ENCODE results near the gene TRAPPC6A.

TRAPPC6A gene

DNA sequence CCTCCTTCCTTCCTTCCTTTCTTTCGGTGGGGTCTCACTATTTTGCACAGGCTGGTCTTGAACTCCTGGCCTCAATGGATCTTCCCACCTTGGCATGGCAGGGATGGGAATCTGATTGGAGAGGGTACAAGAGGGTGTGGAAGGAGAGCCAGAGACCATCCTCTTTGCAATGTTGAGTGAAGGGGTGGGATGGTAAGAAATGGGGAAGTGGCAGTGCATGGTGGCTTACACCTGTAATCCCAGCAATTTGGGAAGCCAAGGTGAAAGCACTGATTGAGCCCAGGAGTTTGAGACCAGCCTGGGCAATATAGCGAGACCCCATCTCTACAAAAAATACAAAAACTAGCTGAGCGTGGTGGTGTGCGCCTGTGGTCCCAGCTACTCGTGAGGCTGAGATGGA lies 6.1 kb upstream of the TRAPPC6A start:
- FAIRE-seq = no peak

DNA sequence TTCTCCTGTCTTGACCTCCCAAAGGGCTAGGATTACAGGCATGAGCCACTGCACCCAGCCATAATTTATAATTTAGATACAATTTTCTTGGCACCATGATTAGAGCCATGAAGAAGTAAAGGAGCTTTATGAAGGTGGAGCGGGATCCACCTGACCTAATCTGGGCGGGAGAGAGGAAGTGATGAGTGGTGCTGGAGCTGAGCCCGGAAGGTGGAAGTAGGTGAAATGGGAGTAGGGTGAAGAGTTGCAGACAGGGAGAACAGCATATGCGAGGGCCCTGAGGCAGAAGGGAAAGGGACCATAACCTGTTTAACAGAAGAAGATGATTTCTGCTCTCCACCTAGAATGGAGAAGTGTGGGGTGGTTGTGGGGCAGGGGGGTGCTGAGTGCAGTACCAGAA lies 4.7 kb upstream of the TRAPPC6A start:
- no peak for FAIRE-seq

DNA sequence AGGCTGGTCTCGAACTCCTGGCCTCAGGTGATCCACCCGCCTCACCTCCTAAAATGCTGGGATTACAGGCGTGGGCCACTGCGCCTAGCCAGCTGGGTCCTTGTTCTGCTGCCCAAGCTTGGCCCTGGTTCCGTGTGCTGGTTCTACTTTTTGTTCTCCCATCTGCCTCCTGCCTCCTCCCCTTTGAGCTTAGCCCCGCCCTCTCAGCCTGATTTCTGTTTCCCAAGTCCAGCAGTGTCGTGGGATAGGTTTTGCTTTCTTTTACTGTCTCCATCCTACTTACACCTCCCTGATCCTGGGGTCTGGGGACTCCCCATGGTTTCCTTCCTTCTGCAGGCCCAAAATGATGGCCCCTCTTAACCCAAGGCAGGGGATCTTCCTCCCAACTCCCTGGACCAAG lies 2.9 kb upstream of the TRAPPC6A start:
- no peak for FAIRE-seq

DNA sequence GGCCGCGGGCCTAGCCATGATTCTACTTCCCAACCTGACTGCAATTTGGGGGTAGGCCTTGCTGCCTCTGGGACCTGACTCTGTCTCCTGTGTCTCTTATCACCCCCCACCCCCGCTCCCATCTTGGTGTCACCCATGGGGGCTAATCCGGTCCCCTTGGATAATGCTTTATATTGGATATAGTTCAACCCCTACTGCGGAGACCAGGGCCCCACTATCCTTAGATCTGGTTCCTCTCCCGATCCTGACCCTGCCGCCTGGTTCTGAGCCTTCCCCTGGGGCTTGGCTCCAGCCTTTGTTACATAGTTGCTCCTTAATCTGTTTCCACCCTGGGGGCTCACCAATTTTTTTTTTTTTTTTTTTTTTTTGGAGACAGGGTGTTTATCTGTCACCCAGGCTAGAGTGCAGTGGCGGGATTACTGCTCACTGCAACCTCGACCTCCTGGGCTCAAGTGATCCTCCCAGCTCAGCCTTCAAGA lies 1.9 kb upstream of the TRAPPC6A start:
- FAIRE-seq = no peak

DNA sequence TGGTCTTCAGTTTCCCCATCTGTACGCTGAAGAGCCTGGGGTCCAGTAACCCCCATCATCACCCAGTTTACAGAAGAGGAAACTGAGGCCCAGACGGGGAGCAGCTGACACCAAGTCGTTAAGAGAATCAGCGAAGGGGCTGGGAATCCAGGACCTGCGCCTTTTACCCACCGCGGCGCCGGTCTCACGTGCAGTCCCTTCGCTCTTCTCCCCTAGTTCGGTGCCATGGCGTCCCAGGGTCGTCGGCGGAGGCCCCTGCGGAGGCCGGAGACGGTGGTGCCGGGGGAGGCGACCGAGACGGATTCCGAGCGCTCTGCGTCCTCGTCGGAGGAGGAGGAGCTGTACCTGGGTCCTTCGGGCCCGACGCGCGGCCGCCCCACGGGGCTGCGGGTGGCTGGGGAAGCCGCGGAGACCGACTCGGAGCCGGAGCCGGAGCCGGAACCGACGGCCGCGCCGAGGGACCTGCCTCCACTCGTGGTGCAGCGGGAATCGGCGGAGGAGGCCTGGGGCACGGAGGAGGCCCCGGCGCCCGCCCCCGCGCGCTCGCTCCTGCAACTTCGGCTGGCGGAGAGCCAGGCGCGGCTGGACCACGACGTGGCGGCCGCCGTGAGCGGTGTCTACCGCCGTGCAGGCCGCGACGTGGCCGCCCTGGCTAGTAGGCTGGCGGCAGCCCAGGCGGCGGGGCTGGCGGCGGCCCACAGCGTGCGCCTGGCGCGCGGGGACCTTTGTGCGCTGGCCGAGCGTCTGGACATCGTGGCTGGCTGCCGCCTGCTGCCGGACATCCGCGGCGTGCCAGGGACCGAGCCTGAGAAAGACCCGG lies 1.2 kb upstream of the TRAPPC6A start:
- no peak for FAIRE-seq

DNA sequence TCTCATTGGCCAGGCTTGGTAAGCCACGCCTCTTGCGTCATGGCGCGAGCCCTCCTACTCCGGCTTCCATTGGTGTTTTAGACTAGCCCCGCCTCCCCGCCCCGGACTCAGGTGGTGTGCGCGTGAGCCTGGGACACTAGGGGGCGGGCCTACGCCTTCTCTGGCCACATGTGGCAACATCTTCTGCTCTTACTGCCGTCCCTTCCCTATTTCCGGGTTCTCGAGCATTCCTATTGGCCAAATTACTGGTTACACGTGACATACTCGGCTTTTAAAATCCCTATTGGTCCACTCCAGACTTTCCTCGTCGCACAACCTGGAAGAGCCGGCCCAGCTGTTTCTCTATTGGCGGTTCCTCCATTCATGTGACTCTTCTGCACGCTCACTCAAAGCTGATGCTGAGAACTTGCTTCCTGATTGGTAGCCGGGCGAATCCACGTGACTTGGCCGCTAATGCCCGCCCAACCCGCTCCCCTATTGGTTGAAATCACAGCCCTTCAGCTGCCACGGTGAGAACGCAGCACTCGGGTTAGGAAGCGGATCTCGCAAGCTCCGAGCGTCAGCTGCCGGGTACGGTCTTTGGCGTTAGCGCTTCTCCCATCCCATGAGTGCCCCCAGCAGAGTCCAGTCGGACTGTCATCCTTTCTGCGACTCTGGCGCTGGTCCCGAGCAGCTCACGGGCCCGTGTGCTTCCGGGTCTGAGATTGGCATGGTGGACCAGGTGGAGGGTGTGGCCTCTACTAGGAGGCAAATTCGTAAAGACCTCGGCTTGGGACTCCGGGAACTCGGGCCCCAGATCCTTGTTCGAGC lies 430 bp upstream of the TRAPPC6A start, which contains the start of gene BLOC1S3:
TSS of gene BLOC1S3 (plus strand) at position 523 of the 810 bp plus-strand sequence. CDS start 513 bp downstream, outside the sequence.
- FAIRE-seq = peak; percentile 97

DNA sequence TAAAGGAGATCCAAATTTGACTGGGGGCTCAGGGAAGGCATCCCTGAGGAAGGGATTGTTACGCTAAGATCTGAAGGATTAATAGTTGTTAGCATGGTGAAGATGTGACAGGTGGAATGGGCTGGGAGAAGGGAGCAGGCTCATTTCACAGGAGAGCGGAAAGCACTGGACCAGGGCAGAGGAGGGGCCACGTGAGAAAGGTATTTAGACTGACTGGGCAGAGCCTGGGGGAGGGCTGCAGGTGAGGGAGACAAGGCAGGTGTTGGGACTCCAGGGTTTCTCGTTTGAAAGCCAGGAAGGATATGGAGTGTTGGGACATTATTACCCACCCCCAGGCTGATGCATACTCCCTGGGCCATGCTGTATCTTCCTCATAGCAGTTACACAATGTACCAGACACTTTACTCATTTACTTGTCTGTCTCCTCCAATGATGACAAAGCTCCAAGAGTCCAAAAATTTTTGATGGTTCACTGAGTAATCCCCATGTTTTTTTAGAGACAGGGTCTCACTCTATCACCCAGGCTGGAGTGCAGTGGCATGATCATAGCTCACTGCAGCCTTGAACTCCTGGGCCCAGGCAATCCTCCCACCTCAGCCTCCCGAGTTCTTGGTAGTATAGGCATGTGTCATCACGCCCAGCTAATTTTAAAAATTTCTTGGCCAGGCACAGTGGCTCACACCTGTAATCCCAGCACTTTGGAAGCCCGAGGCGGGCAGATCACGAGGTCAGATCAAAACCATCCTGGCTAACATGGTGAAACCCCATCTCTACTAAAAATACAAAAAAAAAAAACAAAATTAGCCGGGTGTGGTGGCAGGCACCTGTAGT lies 2.3 kb downstream of the TRAPPC6A start:
- FAIRE-seq = no peak

DNA sequence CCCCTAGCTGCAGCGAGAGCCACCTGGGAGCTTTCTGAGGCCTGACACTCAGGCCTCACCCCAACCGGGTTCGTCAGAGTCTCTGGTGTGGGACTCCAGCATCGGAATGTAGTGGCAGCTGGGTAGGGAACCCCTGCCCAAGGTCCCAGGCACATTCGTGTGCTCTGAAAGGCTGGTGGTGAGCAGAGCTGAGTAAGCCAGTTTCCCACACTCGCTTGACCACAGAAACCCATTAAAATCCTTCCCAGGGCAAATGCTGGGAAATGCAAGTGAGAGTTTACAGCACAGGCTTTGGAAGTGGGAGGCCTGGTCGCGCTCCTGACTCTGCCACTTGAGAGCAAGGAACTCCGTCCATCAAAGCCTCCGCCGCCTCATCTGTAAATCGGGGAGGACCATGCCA lies 4.2 kb downstream of the TRAPPC6A start:
- no peak for FAIRE-seq

DNA sequence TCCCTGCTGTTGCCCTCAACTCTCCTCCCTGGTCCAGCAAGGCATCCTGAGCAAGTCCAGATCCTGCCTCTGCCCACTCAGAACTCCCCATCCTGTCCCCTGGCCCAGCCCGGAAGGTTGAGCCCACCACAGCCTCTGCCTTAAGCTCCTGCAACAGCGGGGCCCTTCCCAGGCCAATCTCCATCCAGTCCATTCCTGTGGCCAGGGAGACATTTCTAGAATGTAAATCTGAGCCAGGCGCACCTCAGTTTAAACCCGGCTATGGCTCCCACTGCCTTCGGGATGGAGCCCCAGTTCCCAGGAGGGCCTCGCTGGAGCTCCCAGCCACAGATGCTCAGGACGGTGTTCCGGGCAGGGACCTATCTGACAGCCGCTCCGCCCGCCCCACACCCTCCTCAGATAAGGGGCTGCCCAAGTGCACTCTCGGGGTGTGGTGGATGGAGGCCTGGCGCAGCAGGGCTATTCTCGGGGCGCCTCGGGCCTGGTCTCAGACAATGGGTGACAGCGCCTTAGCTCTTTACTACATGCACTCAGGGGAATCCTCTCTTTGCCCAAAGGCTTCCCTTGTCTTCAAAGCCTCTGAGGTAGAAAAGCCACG lies 5.3 kb downstream of the TRAPPC6A start:
- no peak for FAIRE-seq

DNA sequence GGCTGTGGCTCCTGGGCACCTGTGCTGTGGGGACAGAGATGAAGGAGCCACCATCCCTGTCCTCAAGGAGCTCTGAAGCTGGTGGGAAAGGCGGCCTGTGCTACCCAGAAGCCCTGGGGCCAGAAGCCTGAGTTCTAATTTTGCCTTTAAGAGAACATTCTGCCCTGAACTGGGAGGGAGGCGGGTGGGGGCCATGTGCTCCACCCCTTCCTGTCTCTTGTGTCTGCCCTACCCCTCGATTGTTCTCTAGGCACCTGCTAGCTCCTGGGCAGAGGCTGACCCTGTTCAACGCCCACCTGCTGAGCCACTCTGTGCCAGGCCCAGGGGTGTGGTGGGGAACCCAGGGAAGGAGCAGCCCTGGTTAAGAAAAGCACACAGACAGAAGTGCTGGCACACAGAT lies 5.9 kb downstream of the TRAPPC6A start:
- FAIRE-seq = no peak

DNA sequence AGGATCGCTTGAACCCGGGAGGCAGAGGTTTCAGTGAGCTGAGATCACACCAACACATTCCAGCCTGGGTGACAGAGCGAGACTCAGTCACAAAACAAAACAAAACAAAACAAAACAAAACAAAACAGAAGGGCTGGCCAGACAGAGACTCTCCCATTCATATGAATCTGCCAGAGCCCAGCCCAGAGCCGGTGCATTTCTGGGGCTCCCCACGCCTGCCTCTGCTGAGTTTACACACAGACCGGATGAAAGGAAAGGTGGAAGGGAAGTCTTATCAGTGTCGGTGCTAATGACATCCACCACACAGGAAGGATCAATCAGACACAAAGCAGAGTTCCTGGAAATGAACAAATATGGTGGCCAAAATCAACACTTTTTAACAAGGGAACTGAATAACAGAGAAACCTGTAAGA lies 6.8 kb downstream of the TRAPPC6A start:
- FAIRE-seq = no peak

DNA sequence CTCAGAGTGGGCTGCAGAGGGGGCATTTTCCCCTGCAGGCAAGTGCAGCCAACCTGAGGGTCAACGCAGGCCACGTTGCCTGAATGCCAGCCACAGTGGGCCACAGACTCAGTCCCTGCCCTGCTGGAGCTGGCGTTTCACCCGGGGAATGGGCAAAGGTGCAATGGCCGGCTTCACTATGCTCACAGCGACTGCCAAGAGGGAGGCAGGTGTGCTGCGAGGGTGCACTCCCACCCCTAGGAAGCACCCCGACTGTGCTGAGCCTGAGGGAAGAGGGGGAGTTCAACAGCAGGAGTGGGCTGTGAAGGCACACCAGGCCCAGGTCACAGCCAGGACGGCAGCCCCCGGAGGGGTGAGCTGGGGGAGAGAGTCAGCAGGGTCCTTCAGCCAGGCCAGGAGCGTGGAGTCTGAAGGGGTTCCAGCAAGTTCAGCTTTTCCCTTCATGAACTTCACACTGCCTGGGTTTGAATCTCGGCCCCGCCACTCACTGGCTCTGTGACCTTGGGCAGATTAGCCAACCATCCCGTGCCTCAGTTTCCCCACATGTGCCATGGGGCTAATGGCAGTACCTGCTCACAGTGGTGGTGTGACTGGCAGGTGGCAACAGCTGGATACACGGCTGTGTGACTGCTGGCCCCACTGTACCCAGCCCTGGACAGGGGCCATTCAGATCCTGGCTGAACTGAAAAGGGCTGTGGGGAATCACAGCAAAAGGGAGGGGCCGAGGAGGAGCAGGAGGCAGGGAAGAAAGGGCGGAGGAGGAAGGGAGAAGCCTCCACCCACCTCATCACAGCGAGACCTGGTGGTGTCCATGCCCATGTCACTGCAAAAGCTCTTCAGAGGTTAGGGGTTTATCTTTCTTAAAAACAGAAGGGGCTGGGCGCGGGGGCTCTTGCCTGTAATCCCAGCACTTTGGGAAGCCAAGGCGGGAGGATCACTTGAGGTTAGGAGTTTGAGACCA lies 7.6 kb downstream of the TRAPPC6A start:
- FAIRE-seq = no peak

DNA sequence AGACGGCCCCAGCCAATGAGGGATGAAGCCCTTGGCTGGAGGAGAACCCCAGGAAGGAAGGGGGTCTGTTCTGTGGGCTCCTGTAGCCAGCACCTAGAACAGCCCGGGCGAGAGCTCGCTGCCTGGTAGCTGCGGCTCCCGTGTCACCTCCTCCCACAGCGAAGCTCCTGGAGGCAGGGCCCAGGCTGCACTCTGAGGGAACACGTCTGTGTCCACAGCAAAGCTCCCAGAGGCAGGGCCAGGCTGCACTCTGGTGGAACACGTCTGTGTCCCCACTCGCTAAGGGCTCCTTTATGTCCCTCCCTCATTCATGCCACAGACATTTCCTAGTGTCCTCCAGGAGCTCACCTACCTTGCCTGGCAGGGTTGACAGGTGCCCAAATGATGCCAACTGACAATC lies 8.4 kb downstream of the TRAPPC6A start:
- no peak for FAIRE-seq

DNA sequence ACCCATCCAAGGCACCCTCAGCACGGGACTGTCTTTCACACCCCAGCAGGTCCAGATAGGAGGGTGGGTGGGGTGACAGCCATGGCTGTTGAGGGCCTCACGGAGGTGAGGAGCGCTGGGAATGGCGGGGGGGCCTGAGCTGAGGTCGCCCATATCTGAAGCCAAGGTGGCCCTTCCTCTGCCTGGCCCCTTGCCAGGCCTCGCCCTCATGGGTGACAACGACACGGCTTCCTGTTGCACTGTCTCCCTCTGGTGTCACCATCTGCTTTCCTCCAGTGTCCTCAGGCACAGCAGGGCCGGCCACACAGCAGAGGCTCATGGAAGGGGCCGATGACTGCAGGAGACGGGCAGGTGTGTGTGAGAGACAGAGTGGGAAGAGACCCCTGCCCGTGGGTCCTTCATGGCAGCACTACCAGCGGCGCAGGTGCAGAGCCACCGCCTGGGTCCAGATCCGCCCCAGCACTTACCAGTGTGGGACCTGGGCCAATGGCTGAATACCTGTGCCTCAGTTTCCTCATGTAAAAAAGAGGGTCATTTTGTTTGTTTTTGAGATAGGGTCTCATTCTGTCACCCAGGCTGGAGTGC lies 9.2 kb downstream of the TRAPPC6A start:
- FAIRE-seq = no peak

DNA sequence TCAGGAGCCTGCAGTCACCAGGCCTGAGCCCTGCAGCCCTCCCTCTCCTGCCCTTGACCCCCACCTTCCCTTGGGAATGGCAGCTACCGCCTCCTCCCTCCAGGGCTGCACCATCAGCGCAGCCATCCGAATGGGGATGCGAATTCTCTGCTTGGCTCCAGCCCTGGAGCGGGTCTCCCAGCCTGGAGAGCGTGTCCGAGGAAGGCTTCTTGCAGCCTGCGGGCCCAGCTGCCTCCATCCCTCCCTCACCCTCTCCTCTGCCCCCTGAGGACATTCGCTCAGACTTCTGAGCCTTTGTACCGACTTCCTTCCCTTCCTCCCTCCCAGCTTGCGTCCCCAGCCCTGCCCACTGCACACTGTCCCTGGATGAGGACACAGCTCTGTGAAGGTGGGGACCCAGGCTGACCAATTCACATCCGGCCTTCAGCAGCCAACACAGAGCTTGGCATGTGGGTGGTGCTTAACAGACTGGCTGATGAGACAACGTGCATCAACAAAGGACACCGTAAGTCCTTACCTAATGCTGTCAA lies 11.2 kb downstream of the TRAPPC6A start:
- FAIRE-seq = no peak

DNA sequence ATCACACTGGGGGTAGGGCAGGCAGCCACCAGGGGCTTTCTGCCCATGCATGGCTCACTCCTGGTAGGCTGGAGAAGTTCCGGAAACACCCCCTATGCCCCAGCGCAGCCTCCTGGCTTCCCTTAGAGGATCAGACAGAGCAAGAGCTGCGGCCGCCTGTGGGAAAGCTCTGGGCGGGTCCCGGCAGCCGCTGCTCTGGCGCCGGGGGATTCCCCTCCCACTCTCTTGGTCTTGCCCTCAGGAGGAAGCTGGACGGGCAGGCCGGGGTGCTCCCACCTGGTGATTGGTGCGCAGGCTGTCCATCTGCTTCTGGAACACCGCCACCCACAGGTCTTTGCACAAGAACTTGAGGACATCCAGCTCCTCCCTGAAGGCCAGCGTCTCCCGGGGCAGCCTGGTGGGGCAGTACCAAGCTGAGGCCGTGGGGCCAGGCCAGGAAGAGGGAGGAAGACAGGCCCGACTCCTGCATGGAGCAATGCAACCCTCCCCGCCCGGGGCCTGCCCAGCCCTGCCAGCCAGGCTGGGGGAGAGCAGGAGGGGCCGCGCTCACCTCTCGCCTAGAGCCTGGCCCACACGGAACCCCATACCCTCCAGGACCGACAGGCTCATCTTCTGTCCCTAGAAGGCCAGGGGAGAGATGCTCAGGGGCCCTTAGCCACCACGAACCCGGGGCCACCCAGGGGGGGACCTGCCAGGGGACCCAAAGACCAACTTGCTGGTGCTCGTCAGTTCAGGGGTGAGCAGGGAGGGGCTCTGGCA lies 13.3 kb downstream of the TRAPPC6A start:
- no peak for FAIRE-seq

DNA sequence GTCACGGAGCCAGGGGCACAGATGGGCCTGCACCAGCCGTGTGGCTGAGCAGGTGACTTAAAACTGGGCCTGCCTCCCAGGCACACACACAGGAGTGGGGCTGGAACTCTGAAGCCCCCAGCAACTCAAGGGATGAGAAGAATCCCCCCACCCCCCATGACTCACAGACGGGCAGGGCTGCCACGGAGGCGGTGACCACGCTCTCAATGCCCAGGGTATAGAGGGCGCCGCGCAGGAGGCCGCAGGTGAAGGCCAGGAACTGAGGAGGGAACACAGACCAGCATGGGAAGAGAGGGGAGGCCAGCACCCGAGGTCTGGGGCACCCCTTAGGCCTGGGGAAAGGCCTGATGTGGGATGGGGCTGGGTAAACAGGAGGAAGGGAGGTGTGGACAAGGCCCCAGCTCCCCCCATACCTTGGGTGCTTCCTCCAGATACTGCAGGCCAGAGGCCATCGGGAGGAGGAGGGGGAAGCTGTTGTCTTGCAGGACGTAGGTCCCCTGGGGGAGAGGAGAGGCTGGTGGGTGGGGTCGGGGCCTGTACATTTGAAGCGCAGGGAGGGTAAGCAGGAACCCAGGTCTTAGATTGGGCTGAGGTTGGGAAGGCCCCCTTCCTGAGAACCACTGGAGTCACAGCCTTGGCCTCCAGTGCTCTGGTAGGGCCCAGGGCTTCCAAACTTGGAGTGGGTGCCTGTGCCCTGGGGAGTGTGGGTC lies 14.1 kb downstream of the TRAPPC6A start:
- no peak for FAIRE-seq

DNA sequence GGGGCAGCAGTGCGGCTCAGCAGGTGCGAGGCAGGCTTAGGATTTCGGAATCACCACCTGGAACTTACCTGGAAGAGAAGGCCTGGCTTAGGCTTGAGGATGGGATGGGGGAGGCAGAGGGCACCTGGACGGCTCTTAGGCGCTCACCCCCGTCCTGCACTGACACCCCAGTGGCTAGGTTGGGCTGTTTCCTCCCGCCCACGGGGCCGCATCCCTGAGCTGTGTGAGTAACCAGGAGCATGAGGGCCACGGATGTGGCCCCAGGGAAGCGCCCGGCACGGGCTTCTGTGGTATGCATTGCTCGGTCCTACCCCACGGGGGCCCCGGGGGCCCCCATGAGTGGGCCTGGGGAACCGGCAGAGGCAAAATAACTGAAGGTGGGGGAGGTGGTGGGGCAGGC lies 14.9 kb downstream of the TRAPPC6A start:
- FAIRE-seq = no peak

DNA sequence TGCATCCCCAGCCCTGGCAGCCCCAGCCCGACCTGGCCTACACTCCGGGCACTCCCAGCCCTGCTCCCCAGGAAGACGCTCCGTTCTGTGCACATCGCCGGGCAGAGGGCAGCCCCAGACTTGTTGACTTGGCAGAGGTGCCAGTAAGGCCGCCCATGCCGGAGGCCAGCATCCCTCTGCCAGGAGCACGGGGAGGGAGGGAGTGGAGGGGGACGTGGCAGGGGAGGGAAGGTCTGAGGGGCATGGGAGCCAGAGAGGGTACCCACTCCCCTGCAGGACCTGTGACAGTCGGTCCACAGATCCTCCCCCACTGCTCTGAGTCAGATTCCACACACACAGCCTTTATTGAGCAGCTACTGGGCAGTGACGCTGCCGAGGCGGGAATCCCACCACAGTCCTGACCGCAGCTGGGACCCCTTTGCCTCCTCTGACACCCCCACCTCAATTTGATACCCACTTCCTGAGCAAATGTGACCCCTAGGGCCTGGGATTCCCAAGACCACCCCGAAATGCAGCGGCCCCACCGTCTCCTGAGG lies 15.4 kb downstream of the TRAPPC6A start:
- no peak for FAIRE-seq

Data from colon (tissue), 2 donors.